K562 (cell line): Measurements from ENCODE around the gene DTX3. TPM values are rescaled to one million over a fixed set of nuclear protein-coding genes. Genes with fewer than 3 reads are reported as not detected.

Experiments used
- EWSR1 ChIP-seq: fragments of 450-650 bp; IDR thresholded peaks from 2 replicates; pipeline ENCODE4 v1.6.1; 2018; ENCODE audit warnings: borderline replicate concordance, mild to moderate bottlenecking, low read depth, moderate library complexity; ENCODE audit not compliant: partially characterized antibody
- FOXO4 ChIP-seq: fragments of 450-650 bp; formaldehyde crosslinking; IDR thresholded peaks from 2 replicates; pipeline ENCODE4 v1.4.0; 2020; ENCODE audit warnings: mild to moderate bottlenecking, moderate library complexity
- HCFC1 ChIP-seq: IDR thresholded peaks from 2 replicates; pipeline ENCODE4 v1.6.1; 2012; ENCODE audit warnings: low read depth, low read length, improper control_type of control experiment
- JUND ChIP-seq, 2 experiments: IDR thresholded peaks; 2 replicates in 1 of 2; 3 replicates in 1 of 2; pipeline ENCODE4 v1.6.1; 2011; ENCODE audit warnings: borderline replicate concordance in 2 of 2, low read depth in 2 of 2, low read length in 2 of 2, improper control_type of control experiment in 1 of 2, missing biosample characterization in 1 of 2, missing genetic modification characterization in 1 of 2, missing genetic modification reagents in 1 of 2
- KLF13 ChIP-seq: fragments of 450-650 bp; IDR thresholded peaks from 2 replicates; pipeline ENCODE4 v1.6.1; 2016; ENCODE audit warnings: missing genetic modification characterization, low read depth, mild to moderate bottlenecking, missing compliant biosample characterization, moderate library complexity, borderline replicate concordance
- MAX ChIP-seq: sonication (generic); formaldehyde crosslinking; IDR thresholded peaks from 2 replicates; pipeline ENCODE4 v1.9.0; 2022; ENCODE audit warnings: mild to moderate bottlenecking, missing genetic modification reagents
- PHF8 ChIP-seq: fragments of 200-600 bp; sonication (generic); IDR thresholded peaks from 2 replicates; pipeline ENCODE4 v1.6.1; 2012; ENCODE audit warnings: mixed run types, mild to moderate bottlenecking, inconsistent platforms, low read length, moderate library complexity, borderline replicate concordance
- SAP30 ChIP-seq: fragments of 200-600 bp; sonication (generic); IDR thresholded peaks from 2 replicates; pipeline ENCODE4 v1.6.1; 2012; ENCODE audit warnings: borderline replicate concordance, low read depth, mild to moderate bottlenecking, moderate library complexity, low read length, control low read depth, inconsistent platforms; ENCODE audit not compliant: insufficient read depth, poor library complexity, severe bottlenecking
- ZBTB9 ChIP-seq: fragments of 450-650 bp; formaldehyde crosslinking; IDR thresholded peaks from 2 replicates; pipeline ENCODE4 v1.4.0; 2020; ENCODE audit warnings: mild to moderate bottlenecking, moderate library complexity
- ZMIZ1 ChIP-seq, 2 experiments: fragments of 150-350 bp in 1 of 2; IDR thresholded peaks; 2 replicates each; pipeline ENCODE4 v1.6.1; 2012 to 2016; ENCODE audit warnings: low read depth in 2 of 2, low read length in 2 of 2, mild to moderate bottlenecking in 1 of 2, moderate library complexity in 1 of 2
- ZNF197 ChIP-seq: fragments of 200-800 bp; sonication (Bioruptor generic); IDR thresholded peaks from 2 replicates; pipeline ENCODE4 v1.6.1; 2016; ENCODE audit warnings: low read depth, missing genetic modification characterization, missing compliant biosample characterization
- polyA plus RNA-seq, 8 experiments: library from polyadenylated mRNA; depleted of rRNA in 4 of 8; stranded (reverse) in 5 of 8; unstranded in 3 of 8; fragments of >200 nt; fragmentation: Nextera tagmentation in 2 of 8; fragmentation: Illumina TruSeq in 1 of 8; extraction: Ambion mirVana in 2 of 8; extraction: Trizol in 1 of 8; gene quantifications; 2 replicates each; pipeline versions ENCODE4 v1.2.1 to v1.2.3, GENCODE V29; 2011 to 2014; ENCODE audit warnings: inconsistent platforms in 1 of 8, missing spikeins in 1 of 8
- total RNA-seq, 7 experiments: library from RNA; depleted of rRNA in 6 of 7; stranded (reverse); fragments of >200 nt in 6 of 7; fragmentation: Illumina TruSeq in 2 of 7; extraction: Trizol in 2 of 7; gene quantifications; 2 replicates each; pipeline versions ENCODE4 v1.2.1 to v1.2.3, GENCODE V29; 2011 to 2021; ENCODE audit warnings: low replicate concordance in 1 of 7
- TF ChIP-seq, protein P1 (sequence below): fragments of 450-650 bp; formaldehyde crosslinking; IDR thresholded peaks from 2 replicates; pipeline ENCODE4 v1.4.0; 2022; ENCODE audit warnings: missing genetic modification characterization
- TF ChIP-seq, protein P2 (sequence below): fragments of 250-450 bp; sonication (Bioruptor Pico); IDR thresholded peaks from 2 replicates; pipeline ENCODE4 v1.8.0; 2022; ENCODE audit warnings: moderate library complexity, mild to moderate bottlenecking, inconsistent platforms

Gene DTX3
- total and polyA plus RNA-seq, 9 of the 15 experiments (the other 6 are each of a cell fraction or from before 2014, with no cell fraction given), result 0.03 to 0.09 (median 0.06) TPM; not detected in 6

GRCh38 chr12:57621497-57622292 is 17.1 kb downstream of the DTX3 start (continued):
- TF ChIP-seq PHF8 (peak; percentile 15; the same call in 1 of the 2 replicates), FOXO4 (CRISPR knock-in tag) (no peak), ZNF197 (CRISPR knock-in tag) (no peak), ZMIZ1 (IDR thresholded peaks at IDR 0.05; ENCODE audit: low read depth in 2 of 2, low read length in 2 of 2) (no peak), HCFC1 (no peak), SAP30 (no peak), MAX (CRISPR knock-in tag) (no peak), EWSR1 (no peak), KLF13 (tag) (no peak), JUND (IDR thresholded peaks at IDR 0.05; ENCODE audit: borderline replicate concordance, low read depth, low read length) (0 out of 2 replicates have a peak, but pooled peaks have one; percentile 53), JUND (tag; IDR thresholded peaks at IDR 0.05; ENCODE audit: borderline replicate concordance, low read depth, low read length) (peak; percentile 28; the same call in 1 of the 3 replicates), ZBTB9 (0 out of 2 replicates have a peak, but pooled peaks have one; percentile 37)
- TF ChIP-seq, protein P1, sequence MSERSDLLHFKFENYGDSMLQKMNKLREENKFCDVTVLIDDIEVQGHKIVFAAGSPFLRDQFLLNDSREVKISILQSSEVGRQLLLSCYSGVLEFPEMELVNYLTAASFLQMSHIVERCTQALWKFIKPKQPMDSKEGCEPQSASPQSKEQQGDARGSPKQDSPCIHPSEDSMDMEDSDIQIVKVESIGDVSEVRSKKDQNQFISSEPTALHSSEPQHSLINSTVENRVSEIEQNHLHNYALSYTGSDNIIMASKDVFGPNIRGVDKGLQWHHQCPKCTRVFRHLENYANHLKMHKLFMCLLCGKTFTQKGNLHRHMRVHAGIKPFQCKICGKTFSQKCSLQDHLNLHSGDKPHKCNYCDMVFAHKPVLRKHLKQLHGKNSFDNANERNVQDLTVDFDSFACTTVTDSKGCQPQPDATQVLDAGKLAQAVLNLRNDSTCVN (CRISPR knock-in tag), result 0 out of 2 replicates have a peak, but pooled peaks have one; percentile 70
- TF ChIP-seq, protein P2, sequence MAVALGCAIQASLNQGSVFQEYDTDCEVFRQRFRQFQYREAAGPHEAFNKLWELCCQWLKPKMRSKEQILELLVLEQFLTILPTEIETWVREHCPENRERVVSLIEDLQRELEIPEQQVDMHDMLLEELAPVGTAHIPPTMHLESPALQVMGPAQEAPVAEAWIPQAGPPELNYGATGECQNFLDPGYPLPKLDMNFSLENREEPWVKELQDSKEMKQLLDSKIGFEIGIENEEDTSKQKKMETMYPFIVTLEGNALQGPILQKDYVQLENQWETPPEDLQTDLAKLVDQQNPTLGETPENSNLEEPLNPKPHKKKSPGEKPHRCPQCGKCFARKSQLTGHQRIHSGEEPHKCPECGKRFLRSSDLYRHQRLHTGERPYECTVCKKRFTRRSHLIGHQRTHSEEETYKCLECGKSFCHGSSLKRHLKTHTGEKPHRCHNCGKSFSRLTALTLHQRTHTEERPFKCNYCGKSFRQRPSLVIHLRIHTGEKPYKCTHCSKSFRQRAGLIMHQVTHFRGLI (CRISPR knock-in tag), result no peak
